ENCODE results near the gene CLIC4. TPM values are rescaled to one million over a fixed set of nuclear protein-coding genes. Genes with fewer than 3 reads are reported as not detected.
A peak's percentile ranks its signal among the peaks of the same experiment; 100 is the strongest.

The CLIC4 gene
- total RNA-seq, 1 donor from 2014 or later = 120 TPM

- FAIRE-seq = no peak
- no peaks in the 10 kb centered on the region for H3K36me3 ChIP-seq (ENCODE audit: control insufficient read depth, insufficient read depth, low read length)
- H3K4me3 ChIP-seq (ENCODE audit: low read depth, low read length) = no peak overlapping the region
- DNase-seq (ENCODE audit: low read depth) = no peak
- TF ChIP-seq CTCF (IDR thresholded peaks at IDR 0.05; ENCODE audit: insufficient read depth, low read length, severe bottlenecking) = no peak
- H3K27me3 ChIP-seq (ENCODE audit: control insufficient read depth, insufficient read depth, low read length) = no peaks in the 10 kb centered on the region
These were observed 105.2 kb downstream of the CLIC4 start for GRCh38 chr1:24850328-24850920.

- FAIRE-seq (no peak), DNase-seq (ENCODE audit: low read depth) (no peak)
- H3K27me3 ChIP-seq (ENCODE audit: control insufficient read depth, insufficient read depth, low read length) = no peaks in the 10 kb centered on the region
- no peak for TF ChIP-seq CTCF (IDR thresholded peaks at IDR 0.05; ENCODE audit: insufficient read depth, low read length, severe bottlenecking)
- no peaks in the 10 kb centered on the region for H3K36me3 ChIP-seq (ENCODE audit: control insufficient read depth, insufficient read depth, low read length)
- H3K4me3 ChIP-seq (ENCODE audit: low read depth, low read length) = no peak overlapping the region
These were observed 108.4 kb downstream of the CLIC4 start for GRCh38 chr1:24853649-24854048.

- Histone ChIP-seq H3K27me3 (ENCODE audit: control insufficient read depth, insufficient read depth, low read length) (no peaks in the 10 kb centered on the region), H3K4me3 (ENCODE audit: low read depth, low read length) (no peak overlapping the region), H3K36me3 (ENCODE audit: control insufficient read depth, insufficient read depth, low read length) (no peaks in the 10 kb centered on the region)
- FAIRE-seq = no peak
- no peak for TF ChIP-seq CTCF (IDR thresholded peaks at IDR 0.05; ENCODE audit: insufficient read depth, low read length, severe bottlenecking)
- no peak for DNase-seq (ENCODE audit: low read depth)
These were observed 110.2 kb downstream of the CLIC4 start for GRCh38 chr1:24855474-24855873.

- no peaks in the 10 kb centered on the region for H3K27me3 ChIP-seq (ENCODE audit: control insufficient read depth, insufficient read depth, low read length)
- FAIRE-seq (no peak), DNase-seq (ENCODE audit: low read depth) (no peak)
- no peak for TF ChIP-seq CTCF (IDR thresholded peaks at IDR 0.05; ENCODE audit: insufficient read depth, low read length, severe bottlenecking)
- H3K36me3 ChIP-seq (ENCODE audit: control insufficient read depth, insufficient read depth, low read length) = no peaks in the 10 kb centered on the region
- no peak overlapping the region for H3K4me3 ChIP-seq (ENCODE audit: low read depth, low read length)
These were observed 111.7 kb downstream of the CLIC4 start for GRCh38 chr1:24856787-24857506.

- Histone ChIP-seq H3K4me3 (ENCODE audit: low read depth, low read length) (no peak overlapping the region), H3K36me3 (ENCODE audit: control insufficient read depth, insufficient read depth, low read length) (no peaks in the 10 kb centered on the region), H3K27me3 (ENCODE audit: control insufficient read depth, insufficient read depth, low read length) (no peaks in the 10 kb centered on the region)
- FAIRE-seq (no peak), DNase-seq (ENCODE audit: low read depth) (no peak)
- TF ChIP-seq CTCF (IDR thresholded peaks at IDR 0.05; ENCODE audit: insufficient read depth, low read length, severe bottlenecking) = peak; percentile 0
These were observed 112.4 kb downstream of the CLIC4 start for GRCh38 chr1:24857507-24858133.
